SK-N-MC (cell line): ENCODE data around the gene PAMR1.

Source experiments
- EZH2 ChIP-seq: fragments of 200-600 bp; sonication (generic); IDR thresholded peaks from one replicate; pipeline ENCODE4 v1.6.1; 2017; ENCODE audit warnings: antibody characterized with exemption
- POLR2AphosphoS5 ChIP-seq: IDR thresholded peaks from 2 replicates; pipeline ENCODE4 v1.6.1; 2012; ENCODE audit warnings: mild to moderate bottlenecking, low read depth, low read length, borderline replicate concordance

GRCh38 chr11:35563484-35564244 is 38.2 kb upstream of the PAMR1 start:
- no peak for TF ChIP-seq EZH2
- no peak for TF ChIP-seq POLR2AphosphoS5
